Left colon (tissue), 2 donors: ENCODE results near the gene PLXDC2. TPM values are rescaled to one million over a fixed set of nuclear protein-coding genes. Genes with fewer than 3 reads are reported as not detected.
"Not testable (repeated sequence)": the region's sequence is repeated elsewhere in the genome, so short reads cannot be mapped to it uniquely, and the experiment has no call there.

ENCODE experiments used
- ATAC-seq: fragments of 200-7000 bp; cut with Tn5 transposase; one replicate; pipeline ENCODE4 v1.9.1; 2020; ENCODE audit warnings: mild to moderate bottlenecking, moderate library complexity
- DNase-seq, 2 donors: peaks; one replicate each; pipeline ENCODE4 v3.0.0-alpha.2; 2020
- intact Hi-C, 2 donors: fragments of 100-400 bp; cut with DNase I in 1 of 2; cut with micrococcal nuclease in 1 of 2; formaldehyde crosslinking; loops; one replicate each; pipeline versions ENCODE4 v1.11.2 to v1.14.0; 2022; cut with DNase I, micrococcal nuclease
- total RNA-seq, 2 donors: library from RNA; stranded (reverse); fragmentation: NEBNext Ultra II Directional; extraction: Animal tissue kit (Norgen Biotek cat#: 25700); gene quantifications; one replicate each; pipeline ENCODE4 v1.2.1, GENCODE V29; 2021
- donor health status: DM: no; HTN: no; CAD: no.
- donor health status: DM: yes; HTN: yes; CAD: no.

Gene PLXDC2
- total RNA-seq, 2 donors from 2014 or later, result 28.1 to 37.3 TPM

DNA sequence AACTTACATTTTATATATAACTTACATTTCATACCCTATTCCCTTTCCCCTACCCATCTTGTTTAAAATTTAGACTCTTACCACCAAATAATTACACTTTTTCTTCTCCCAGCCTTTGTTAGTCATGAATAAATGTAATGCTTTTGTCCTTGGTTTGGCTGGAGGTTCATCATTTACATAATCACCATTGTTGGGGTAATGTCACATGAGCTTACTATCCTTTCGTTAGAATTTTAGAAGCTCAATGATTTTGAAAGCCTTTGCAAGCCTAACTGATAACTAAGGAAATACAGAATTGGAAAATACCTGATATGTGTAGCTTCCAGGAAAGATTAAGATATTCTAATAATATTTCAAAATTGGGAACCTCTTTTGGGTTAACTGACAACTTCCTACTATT lies 171.7 kb downstream of the PLXDC2 start:
- intact Hi-C loops, result no loop called here
- DNase-seq, result no peak
- no peak for ATAC-seq

DNA sequence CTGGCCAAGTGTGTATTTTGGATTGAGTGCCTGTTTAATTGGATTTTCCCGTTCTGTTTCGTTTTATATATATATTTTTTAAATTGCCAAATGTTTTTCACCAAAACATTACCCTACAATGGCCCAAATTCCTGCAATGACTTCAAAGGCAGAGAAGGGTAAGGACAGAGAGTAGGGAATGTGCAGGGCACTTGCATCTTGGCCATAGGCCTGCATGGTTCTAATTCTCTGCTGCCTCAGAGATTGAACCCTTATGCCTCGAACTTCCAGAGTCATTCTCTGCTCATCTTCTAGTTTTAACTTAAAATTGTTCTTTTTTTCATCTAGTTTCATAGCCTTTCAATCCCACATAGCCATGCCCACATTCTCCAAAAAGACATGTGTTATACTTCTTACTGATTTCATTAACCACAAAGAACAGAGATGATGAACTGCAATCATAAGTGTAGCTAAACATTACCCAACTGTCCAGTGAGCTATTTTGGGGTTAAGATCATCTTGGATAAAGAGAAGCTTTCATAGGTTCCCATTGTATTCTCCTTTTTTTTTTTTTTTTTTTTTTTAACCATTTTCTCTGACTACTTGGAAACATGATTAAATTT lies 177.6 kb downstream of the PLXDC2 start:
- ATAC-seq (no peak), DNase-seq (no peak)
- intact Hi-C loops, result no loop called here

DNA sequence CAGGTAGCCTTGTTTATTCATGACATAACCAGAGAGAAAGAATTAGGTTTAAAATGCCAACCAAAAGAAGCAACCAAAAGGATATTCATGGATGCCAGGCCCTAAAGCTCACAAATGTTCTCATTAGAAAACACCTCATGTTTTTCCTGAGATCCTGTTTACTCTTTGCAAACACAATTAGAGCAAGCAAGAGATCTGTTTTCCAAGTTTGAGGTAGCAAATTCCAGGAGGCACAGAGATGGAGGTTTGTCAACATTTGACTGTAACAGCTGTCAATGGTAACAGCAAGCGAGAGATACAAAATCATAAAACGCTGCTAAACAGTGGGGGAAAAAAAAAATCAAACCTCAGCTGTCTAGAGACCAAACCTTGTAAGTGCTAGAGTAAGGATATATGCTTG lies 182.2 kb downstream of the PLXDC2 start:
- intact Hi-C loops, result no loop called here
- no peak for DNase-seq
- ATAC-seq, result peak; percentile 21

GRCh38 chr10:19999431-19999830 lies 183.2 kb downstream of the PLXDC2 start:
- peak; percentile 96 for ATAC-seq
- no peak for DNase-seq
- intact Hi-C loops, result no loop called here

GRCh38 chr10:20002026-20002425 lies 185.8 kb downstream of the PLXDC2 start:
- ATAC-seq, intact Hi-C loops, DNase-seq: not testable (repeated sequence)

DNA sequence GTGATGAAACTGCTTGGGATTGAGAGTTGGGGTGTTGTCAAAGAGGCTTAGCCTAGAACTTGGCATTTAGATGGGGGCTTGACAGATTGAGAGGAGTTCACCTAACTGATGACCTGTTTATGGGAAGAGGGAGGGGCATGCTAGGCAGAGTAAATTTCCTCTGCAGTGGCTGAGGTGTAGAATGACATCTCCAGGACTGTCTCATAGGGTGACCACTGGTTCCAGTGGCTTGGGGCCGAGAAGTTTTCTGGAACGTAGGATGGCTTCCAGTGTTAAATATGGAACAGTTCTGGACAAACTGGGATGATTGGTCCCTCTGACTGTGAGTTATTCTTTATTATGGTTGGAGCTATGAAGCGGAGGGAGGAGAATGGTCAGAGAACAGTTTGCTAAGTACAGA lies 186.4 kb downstream of the PLXDC2 start:
- intact Hi-C loops, result no loop called here

DNA sequence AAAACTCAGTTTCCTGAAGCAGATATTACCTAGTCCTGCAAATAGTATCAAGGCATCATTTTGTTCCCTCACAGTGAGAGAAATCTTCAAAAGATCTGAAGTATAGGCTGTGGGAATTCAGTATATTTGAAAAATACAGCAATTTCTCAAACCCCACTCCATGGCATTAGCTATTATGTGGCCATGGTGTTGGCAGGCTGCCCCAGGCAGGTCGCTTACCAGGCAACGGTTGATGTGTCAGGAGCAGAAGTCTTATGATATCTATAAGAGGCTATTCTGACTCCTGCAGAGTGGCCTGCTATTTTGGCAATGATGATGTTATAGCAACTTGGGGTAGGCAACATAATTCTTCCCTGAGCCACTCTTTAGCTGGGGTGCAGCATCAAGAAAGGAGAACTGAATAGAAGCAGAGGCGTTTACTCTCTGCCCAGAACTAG lies 187.9 kb downstream of the PLXDC2 start:
- intact Hi-C loops, result no loop called here
- DNase-seq, result peak in 1 of 2 donors; percentile 16
- ATAC-seq, result no peak

More for the DNA sequence above, 186.4 kb downstream of the PLXDC2 start:
- ATAC-seq (no peak), DNase-seq (no peak)

DNA sequence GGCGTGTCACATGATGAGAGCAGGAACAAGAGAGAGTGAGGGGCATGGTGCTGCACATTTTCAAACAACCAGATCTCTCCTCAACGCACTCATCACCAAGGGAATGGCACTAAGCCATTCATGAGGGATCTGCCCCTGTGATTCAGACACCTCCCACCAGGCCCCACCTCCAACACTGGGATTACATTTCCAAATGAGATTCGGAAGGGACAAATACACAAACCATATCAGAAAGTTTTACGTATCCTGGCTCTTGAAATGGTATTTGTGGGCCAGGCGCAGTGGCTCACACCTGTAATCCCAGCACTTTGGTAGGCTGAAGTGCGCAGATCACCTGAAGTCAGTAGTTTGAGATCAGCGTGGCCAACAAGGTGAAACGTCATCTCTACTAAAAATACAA lies 189.4 kb downstream of the PLXDC2 start:
- DNase-seq (no peak), ATAC-seq (no peak)
- intact Hi-C loops, result no loop called here

DNA sequence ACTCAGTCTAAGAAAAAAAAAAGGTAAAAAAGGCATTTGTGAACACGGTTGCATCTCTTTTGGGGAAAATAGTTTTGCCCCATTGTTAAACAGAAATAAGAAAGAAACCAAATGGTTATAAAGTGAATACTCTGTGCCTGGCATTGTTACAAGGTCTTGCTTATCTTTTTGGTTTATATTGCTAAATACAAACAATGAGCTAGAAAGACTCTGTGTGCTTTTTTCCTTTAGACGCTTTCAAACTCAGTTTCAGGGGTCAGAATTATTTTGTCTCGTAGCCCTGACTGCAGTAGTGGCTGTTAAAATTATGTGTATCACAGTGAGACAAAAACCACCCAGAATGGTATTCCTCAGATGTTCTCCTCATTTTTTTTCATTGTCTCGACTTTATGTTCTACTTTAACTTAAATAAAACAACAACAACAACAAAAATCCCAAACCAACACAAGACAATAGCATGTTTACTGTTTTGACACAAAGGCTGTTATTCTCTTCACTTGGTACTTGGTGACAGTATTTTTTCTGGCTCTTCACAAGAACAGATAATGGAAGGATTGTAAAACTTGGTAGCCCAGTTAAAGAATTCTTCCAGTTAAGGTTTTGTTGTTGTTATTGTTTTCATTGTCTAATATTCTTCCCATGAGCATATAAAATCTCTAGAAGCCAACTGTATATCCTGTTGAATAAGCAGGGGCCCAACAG lies 190.1 kb downstream of the PLXDC2 start:
- no peak for ATAC-seq
- DNase-seq, result no peak
- intact Hi-C loops, result no loop called here

GRCh38 chr10:20007426-20007825 lies 191.2 kb downstream of the PLXDC2 start:
- ATAC-seq (no peak), DNase-seq (no peak)
- intact Hi-C loops, result no loop called here

GRCh38 chr10:20013991-20014750 lies 197.9 kb downstream of the PLXDC2 start:
- intact Hi-C loops, result no loop called here
- DNase-seq (no peak), ATAC-seq (no peak)

DNA sequence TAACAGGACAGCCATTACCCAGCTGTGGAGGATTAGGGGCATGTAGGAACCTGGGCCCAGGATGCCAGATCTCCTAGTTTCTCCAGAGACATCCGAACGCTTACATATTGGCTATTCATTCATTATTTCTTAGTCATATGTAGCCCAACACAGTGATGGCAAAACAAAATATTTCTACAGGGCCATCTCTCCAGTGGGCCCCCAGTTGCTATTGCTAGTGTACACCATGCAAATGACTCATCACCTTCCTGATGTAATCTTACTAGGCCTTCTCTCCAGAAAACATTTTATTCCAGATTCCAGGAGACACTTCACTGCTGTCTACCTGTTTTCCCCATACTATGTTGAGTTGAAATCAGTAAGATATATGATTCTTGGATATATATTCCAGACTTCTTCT lies 201.7 kb downstream of the PLXDC2 start:
- DNase-seq (no peak), ATAC-seq (no peak)
- intact Hi-C loops, result no loop called here

DNA sequence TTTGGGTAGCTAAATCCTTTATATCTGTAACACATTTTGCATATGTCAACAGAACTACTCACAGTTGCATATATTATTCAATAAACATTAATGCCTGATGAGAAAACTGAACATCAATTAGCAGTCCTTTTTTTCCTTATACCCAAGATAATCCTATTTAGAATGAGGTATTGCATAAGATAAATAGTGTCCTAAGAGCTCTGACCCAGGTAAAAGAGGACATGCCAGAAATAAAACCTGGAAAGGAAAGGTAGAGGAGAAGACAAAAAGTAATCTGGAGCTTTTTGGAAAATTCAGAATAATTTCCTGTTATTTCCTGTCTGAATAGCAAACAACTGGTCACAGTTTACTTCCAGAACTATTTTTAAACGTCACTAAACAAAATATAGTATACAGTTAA lies 204.4 kb downstream of the PLXDC2 start:
- intact Hi-C loops, result no loop called here
- DNase-seq (no peak), ATAC-seq (no peak)

- intact Hi-C loops, result no loop called here
- DNase-seq (no peak), ATAC-seq (no peak)
These were observed 213.3 kb downstream of the PLXDC2 start for GRCh38 chr10:20029523-20029922.

GRCh38 chr10:20033476-20033875 lies 217.2 kb downstream of the PLXDC2 start:
- ATAC-seq, result no peak
- DNase-seq, result no peak
- intact Hi-C loops, result no loop called here

GRCh38 chr10:20034732-20035131 lies 218.5 kb downstream of the PLXDC2 start:
- no peak for DNase-seq
- ATAC-seq, result no peak
- intact Hi-C loops, result no loop called here

DNA sequence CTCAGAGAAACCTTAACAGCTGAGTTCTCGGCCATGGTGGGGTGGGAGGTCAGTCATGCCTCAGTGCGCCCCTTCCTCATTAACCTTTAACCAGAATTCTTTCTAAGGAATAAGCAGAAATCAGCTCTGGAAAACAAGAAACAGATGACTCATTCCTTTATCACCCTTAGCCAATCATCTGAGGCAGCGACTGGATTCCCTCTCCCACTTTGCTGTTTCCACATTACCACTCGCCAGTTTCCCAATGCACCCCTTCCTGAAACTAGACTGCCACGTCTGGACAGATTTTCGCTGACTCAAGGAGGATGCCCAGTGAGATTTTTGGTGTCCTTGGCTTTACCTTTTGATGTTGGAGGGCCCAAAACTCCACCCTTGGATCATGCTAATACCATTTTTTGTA lies 223.8 kb downstream of the PLXDC2 start:
- no peak for DNase-seq
- ATAC-seq, result no peak
- intact Hi-C loops, result no loop called here

GRCh38 chr10:20041931-20042330 lies 225.7 kb downstream of the PLXDC2 start:
- DNase-seq (no peak), ATAC-seq (no peak)
- intact Hi-C loops, result no loop called here

GRCh38 chr10:20045100-20045499 lies 228.9 kb downstream of the PLXDC2 start:
- ATAC-seq, intact Hi-C loops, DNase-seq: not testable (repeated sequence)

GRCh38 chr10:20048161-20048560 lies 231.9 kb downstream of the PLXDC2 start:
- intact Hi-C loops, result no loop called here
- DNase-seq, result no peak
- ATAC-seq, result no peak
